Activated T-helper 1 cell treated with Interleukin-2 at 50 U/mL for 16 hours (primary cell): ENCODE measurements around the gene ZNF835.
"Not testable (repeated sequence)": the region's sequence is repeated elsewhere in the genome, so short reads cannot be mapped to it uniquely, and the experiment has no call there.

Experiments
- DNase-seq: peaks from one replicate; pipeline ENCODE4 v3.0.0-alpha.2; 2020; ENCODE audit warnings: low read depth

ZNF835 gene

GRCh38 chr19:56671613-56671994 is at the start of gene ZNF835:
ZNF835 (minus strand) TSS chr19:56671757; CDS start chr19:56665198, 6,559 bp downstream.
- DNase-seq: peak; percentile 63

- DNase-seq: no peak
Observed at GRCh38 chr19:56720281-56720680, 48.7 kb upstream of the ZNF835 start.

GRCh38 chr19:56718231-56718630 is 46.7 kb upstream of the ZNF835 start:
- no peak for DNase-seq

DNA sequence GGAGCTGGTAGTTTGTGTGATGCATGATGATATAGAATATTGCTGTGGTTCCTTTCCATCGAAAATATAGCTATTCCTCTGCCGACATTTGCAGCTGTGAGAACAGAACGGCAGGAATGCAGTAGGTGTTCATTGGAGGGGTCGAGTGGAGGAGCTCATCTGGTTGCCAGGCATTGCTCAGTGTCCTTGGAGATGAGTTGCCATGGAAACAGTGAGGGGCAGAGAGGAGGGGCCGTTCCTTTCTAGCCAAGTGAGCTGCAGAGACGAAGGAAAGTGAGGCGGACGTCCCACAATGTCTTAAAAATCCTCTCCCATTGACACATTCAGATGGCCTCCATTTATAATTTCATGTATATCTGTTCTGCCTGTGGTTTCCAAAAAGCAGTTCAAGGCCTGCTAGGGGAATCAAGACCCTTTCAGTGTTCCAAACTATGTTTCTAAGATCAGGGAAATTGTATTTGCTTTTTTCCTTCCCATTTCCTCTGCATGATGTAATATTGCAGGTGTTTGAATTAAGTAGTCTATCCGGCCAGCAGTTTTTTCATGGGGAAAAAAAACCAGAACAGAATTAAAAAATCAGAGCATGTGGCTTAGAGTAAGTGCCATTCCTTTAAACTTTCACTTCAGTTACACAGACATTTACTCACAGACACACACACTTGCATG is 41.2 kb upstream of the ZNF835 start:
- no peak for DNase-seq

- no peak for DNase-seq
Observed at GRCh38 chr19:56710437-56710836, 38.9 kb upstream of the ZNF835 start.

GRCh38 chr19:56707821-56708220 is 36.3 kb upstream of the ZNF835 start:
- no peak for DNase-seq

- no peak for DNase-seq
Observed at GRCh38 chr19:56705939-56706338, 34.4 kb upstream of the ZNF835 start.

DNA sequence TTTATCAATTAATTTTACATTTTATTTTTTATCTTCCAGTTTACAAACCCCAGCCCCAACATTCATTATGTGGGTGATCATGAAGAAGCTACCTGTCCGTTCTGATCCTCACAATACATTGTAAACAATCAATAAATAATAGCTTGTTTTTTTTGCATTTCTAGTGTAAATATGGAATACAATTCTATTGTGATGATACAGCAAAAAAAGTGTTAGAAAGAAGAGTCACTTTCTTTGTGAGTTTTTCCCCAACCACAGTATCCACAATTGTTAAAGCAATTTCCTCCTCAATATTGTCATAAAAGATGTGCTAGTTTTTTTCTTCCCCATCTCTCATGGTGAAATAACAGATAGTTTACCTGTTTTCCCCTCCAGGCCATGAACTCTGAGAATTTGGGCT is 30.3 kb upstream of the ZNF835 start:
- DNase-seq: no peak

DNA sequence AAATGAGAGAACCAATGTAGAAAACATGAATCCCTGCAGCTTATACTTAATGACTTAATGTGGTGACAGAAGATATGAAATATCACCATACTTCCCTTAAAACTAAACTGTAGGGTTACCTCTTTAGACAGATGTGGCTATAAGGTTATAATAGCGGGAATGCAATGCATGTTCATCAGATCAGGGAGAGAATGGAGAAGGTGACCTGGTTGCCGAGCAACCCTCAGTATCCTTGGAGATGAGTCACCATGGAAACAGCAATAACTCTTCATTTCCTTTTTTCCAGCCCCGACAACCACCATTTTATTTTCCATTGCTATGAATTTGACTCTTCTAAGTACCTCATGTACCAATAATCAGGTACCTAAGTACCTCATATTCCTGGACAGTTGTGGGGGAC is 28.0 kb upstream of the ZNF835 start:
- DNase-seq: no peak

GRCh38 chr19:56692206-56692895 is 20.8 kb upstream of the ZNF835 start:
- DNase-seq: no peak

GRCh38 chr19:56690670-56691069 is 19.1 kb upstream of the ZNF835 start:
- DNase-seq: no peak

GRCh38 chr19:56689198-56689597 is 17.6 kb upstream of the ZNF835 start:
- DNase-seq: no peak

GRCh38 chr19:56687031-56687430 is 15.5 kb upstream of the ZNF835 start:
- DNase-seq: no peak

GRCh38 chr19:56683116-56683515 is 11.6 kb upstream of the ZNF835 start:
- DNase-seq: no peak

- no peak for DNase-seq
Observed at GRCh38 chr19:56681702-56682101, 10.1 kb upstream of the ZNF835 start.

- DNase-seq: no peak
Observed at GRCh38 chr19:56678205-56678604, 6.6 kb upstream of the ZNF835 start.

GRCh38 chr19:56672610-56673009 is 1.1 kb upstream of the ZNF835 start:
- not testable (repeated sequence) for DNase-seq

GRCh38 chr19:56670961-56671612 is 470 bp downstream of the ZNF835 start:
- DNase-seq: no peak

DNA sequence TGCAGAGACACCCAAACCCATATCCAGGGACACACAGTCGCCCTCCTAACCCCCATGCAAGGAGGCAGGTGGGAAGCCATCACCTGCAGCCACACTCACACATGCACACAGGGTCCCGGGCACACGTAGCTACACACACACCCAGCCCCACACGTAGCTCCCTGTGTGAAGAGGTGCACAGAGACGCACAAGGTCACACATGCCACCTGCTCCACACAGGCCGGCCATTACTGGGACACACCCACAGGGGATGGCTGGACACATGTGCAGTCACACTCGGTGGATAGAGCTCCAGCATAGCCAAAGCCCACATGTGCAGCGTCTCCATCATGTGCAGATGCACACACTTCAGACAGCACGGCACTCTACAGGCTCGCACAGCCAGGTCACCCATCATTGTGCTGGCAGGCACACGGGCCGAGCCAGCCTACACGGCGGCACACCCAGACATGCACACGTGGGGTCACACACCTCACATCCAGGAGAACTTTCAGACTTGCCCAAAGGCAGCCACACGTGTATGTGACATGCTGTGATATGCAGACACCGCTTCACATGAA is 1.1 kb downstream of the ZNF835 start:
- DNase-seq: no peak

GRCh38 chr19:56668676-56669075 is 2.9 kb downstream of the ZNF835 start:
- no peak for DNase-seq

- DNase-seq: no peak
Observed at GRCh38 chr19:56667311-56667870, 4.2 kb downstream of the ZNF835 start.

GRCh38 chr19:56664511-56664910 is 7.0 kb downstream of the ZNF835 start:
- DNase-seq: no peak
